KG1 (cell line): Measurements from ENCODE around the gene PAOX.

Source experiments
- DNase-seq: peaks from one replicate; lab custom pipeline; 2025; lab: John Stamatoyannopoulos, UW

PAOX gene

GRCh38 chr10:133440633-133441285 is 61.7 kb downstream of the PAOX start:
- no peak for DNase-seq
